ENCODE results near the gene ZBTB40. TPM values are rescaled to one million over a fixed set of nuclear protein-coding genes. Genes with fewer than 3 reads are reported as not detected.

Gene ZBTB40
- total RNA-seq, 2 experiments from 2014 or later: 14.0 to 14.3 TPM

DNA sequence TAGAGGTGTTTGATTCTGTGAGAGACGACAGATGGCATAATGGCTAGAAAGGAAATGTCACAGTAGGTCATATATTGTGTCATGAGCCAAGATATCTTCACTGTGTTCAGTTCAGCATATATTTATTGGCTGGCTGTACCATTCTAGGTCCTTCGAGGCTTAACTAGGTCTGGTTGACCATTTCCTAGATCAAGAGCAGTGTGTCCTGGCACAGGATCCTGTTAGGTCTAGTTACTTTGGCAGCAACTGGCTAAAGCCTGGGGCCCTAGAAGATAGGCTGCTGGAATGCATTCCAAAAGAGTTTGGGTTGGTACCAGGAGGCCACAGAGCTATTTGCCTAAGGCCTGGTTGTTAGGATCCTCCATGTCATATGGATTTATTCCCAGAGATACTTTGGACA lies 20.9 kb downstream of the ZBTB40 start:
- no peak overlapping the region for H3K4me3 Mint-ChIP-seq
- H3K27ac Mint-ChIP-seq: no peak overlapping the region
- H3K4me1 Mint-ChIP-seq (ENCODE audit: low read depth): peaks cover 25% of the 10 kb centered on the region
- DNase-seq (no peak), ATAC-seq (no peak)
- intact Hi-C loops (cut with micrococcal nuclease): no loop called here
- H3K9me3 Mint-ChIP-seq: no peaks in the 10 kb centered on the region
- H3K27me3 Mint-ChIP-seq: no peaks in the 10 kb centered on the region
- POLR2A ChIA-PET: interaction anchor here (0.5 to 2.1 kb wide), 2 partner anchors 20 to 830 kb away, joined by 4 to 6 read pairs; no protein-coding TSS in a partner anchor
- TF ChIP-seq, protein P1, sequence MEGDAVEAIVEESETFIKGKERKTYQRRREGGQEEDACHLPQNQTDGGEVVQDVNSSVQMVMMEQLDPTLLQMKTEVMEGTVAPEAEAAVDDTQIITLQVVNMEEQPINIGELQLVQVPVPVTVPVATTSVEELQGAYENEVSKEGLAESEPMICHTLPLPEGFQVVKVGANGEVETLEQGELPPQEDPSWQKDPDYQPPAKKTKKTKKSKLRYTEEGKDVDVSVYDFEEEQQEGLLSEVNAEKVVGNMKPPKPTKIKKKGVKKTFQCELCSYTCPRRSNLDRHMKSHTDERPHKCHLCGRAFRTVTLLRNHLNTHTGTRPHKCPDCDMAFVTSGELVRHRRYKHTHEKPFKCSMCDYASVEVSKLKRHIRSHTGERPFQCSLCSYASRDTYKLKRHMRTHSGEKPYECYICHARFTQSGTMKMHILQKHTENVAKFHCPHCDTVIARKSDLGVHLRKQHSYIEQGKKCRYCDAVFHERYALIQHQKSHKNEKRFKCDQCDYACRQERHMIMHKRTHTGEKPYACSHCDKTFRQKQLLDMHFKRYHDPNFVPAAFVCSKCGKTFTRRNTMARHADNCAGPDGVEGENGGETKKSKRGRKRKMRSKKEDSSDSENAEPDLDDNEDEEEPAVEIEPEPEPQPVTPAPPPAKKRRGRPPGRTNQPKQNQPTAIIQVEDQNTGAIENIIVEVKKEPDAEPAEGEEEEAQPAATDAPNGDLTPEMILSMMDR (IDR thresholded peaks at IDR 0.05): no peak
- CTCF ChIA-PET: interaction anchor here (1.0 to 1.6 kb wide), 2 partner anchors 170 to 341 kb away, joined by 3 read pairs; no protein-coding TSS in a partner anchor
- H3K36me3 Mint-ChIP-seq (ENCODE audit: low read depth): peaks cover 5% of the 10 kb centered on the region

DNA sequence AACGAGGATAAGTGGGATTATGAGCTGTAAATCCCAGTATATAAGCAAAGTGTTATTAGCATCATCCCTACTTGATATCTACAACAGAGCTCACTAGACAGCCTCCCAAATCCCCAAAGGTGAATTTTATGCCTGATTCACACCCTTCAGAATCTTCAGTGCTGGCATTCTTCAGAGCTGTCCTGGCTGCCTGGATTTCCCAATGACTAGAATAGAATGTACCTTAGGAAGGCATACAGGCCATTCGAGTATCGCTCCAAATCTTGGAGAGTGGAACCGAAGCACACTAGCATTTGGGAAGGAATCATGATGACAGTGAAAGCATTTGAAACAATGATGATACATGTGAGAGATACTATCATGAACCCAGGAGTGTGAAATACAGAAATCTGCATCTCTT lies 22.3 kb downstream of the ZBTB40 start:
- peaks cover 8% of the 10 kb centered on the region for H3K36me3 Mint-ChIP-seq (ENCODE audit: low read depth)
- DNase-seq (no peak), ATAC-seq (no peak)
- peaks cover 22% of the 10 kb centered on the region for H3K4me1 Mint-ChIP-seq (ENCODE audit: low read depth)
- no peak overlapping the region for H3K4me3 Mint-ChIP-seq
- peaks cover 4% of the 10 kb centered on the region for H3K9me3 Mint-ChIP-seq
- TF ChIP-seq, protein P1 (IDR thresholded peaks at IDR 0.05): no peak
- H3K27ac Mint-ChIP-seq: no peak overlapping the region
- intact Hi-C loops (cut with micrococcal nuclease): no loop called here
- ChIA-PET CTCF (no interaction called here), POLR2A (interaction anchor here (1.3 to 2.1 kb wide), 2 partner anchors 13 to 21 kb away, joined by 3 to 6 read pairs; no protein-coding TSS in a partner anchor)
- no peaks in the 10 kb centered on the region for H3K27me3 Mint-ChIP-seq

DNA sequence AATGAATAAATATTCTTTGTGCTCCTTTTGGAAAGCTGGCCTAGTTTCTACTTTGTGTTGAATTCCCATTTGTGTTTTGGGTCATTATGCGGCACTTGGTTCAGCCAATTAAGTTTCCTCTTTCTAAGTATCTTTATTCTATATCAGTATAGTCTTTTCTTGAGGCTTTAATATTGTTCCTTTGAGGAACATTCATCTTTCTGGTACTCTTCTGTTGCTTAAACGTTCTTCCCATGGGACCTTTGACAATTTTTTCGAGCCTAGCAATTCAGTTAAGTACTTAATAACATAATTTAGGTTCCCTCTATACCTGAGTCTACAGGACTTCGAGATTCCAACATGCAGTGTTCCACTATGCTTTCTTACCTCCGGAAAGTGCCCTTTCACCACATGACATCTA lies 24.9 kb downstream of the ZBTB40 start:
- Mint-ChIP-seq H3K4me3 (no peak overlapping the region), H3K4me1 (ENCODE audit: low read depth) (peaks cover 20% of the 10 kb centered on the region), H3K27ac (no peak overlapping the region), H3K27me3 (no peaks in the 10 kb centered on the region), H3K9me3 (peaks cover 9% of the 10 kb centered on the region), H3K36me3 (ENCODE audit: low read depth) (peaks cover 23% of the 10 kb centered on the region)
- no peak for ATAC-seq
- CTCF ChIA-PET: no interaction called here
- POLR2A ChIA-PET: no interaction called here
- no peak for DNase-seq
- intact Hi-C loops (cut with micrococcal nuclease): no loop called here
- TF ChIP-seq, protein P1 (IDR thresholded peaks at IDR 0.05): no peak

DNA sequence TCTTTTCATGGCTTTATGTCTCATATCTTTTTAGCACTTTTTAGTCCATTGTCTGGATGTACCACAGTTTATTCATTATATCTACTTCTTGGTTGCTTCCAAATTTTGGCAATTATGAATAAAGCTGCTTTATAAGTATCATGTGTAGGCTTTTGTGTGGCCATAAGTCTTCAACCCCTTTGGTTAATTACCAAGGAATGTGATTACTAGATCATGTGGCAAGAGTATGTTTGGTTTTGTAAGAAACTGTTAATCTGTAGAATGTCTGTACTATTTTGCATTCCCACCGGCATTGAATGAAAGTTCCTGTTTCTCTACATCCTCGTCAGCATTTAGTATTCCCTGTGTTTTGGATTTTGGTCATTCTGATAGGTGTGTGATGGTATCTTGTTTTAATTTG lies 31.5 kb downstream of the ZBTB40 start:
- TF ChIP-seq, protein P1 (IDR thresholded peaks at IDR 0.05): no peak
- POLR2A ChIA-PET: no interaction called here
- H3K36me3 Mint-ChIP-seq (ENCODE audit: low read depth): peaks cover 31% of the 10 kb centered on the region

DNA sequence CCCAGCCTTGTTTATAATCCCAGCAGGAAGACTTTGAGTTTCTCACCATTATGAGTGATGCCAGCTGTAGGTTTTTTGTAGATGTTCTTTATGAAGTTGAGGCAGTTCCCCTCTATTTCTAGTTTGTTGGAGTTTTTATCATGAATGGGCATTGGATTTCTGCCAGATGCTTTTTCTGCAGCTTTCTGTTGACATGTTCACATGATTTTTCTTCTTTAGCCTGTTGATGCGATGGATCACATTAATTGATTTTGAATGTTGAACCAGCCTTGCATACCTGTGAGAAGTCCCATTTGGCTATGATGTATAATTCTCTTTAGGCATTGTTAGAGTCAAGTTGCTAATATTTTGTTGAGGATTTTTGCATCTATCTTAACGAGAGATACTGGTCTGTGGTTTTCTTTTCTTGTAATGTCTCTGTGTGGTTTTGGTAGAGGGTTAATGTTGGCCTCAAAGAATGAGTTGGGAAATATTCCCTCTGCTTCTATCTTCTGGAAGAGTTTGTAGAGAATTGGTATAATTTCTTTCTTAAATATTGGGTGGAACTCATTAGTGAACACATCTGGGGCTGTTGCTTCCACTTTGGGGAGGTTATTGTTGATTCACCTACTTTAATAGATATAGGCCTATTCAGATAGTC lies 33.2 kb downstream of the ZBTB40 start:
- Mint-ChIP-seq H3K4me3 (no peak overlapping the region), H3K4me1 (ENCODE audit: low read depth) (peaks cover 29% of the 10 kb centered on the region), H3K9me3 (peaks cover 20% of the 10 kb centered on the region), H3K27ac (no peak overlapping the region), H3K27me3 (no peaks in the 10 kb centered on the region), H3K36me3 (ENCODE audit: low read depth) (peaks cover 28% of the 10 kb centered on the region)
- intact Hi-C loops (cut with micrococcal nuclease): no loop called here
- no peak for DNase-seq
- ChIA-PET CTCF (no interaction called here), POLR2A (no interaction called here)
- no peak for ATAC-seq
- TF ChIP-seq, protein P1 (IDR thresholded peaks at IDR 0.05): no peak

More for the DNA sequence above, 31.5 kb downstream of the ZBTB40 start:
- no peak for DNase-seq
- H3K4me3 Mint-ChIP-seq: no peak overlapping the region
- no peaks in the 10 kb centered on the region for H3K27me3 Mint-ChIP-seq
- ATAC-seq: no peak
- peaks cover 29% of the 10 kb centered on the region for H3K4me1 Mint-ChIP-seq (ENCODE audit: low read depth)
- H3K9me3 Mint-ChIP-seq: peaks cover 27% of the 10 kb centered on the region
- intact Hi-C loops (cut with micrococcal nuclease): no loop called here
- H3K27ac Mint-ChIP-seq: no peak overlapping the region
- CTCF ChIA-PET: no interaction called here
